G401 (cell line): ENCODE measurements around the gene ABLIM2. TPM values are rescaled to one million over a fixed set of nuclear protein-coding genes. Genes with fewer than 3 reads are reported as not detected.

Source experiments
- DNase-seq: peaks from one replicate; pipeline ENCODE4 v3.0.0-alpha.2; 2015; ENCODE audit warnings: low spot score
- in situ Hi-C: cut with HindIII; loops from 2 replicates; pipeline ENCODE4 v1.10.0; 2016; ENCODE audit warnings: low sequenced_read_pairs, mixed read lengths
- total RNA-seq: library from RNA; depleted of rRNA; stranded (reverse); fragments of >200 nt; shearing (Covaris generic); gene quantifications from 2 replicates; pipeline ENCODE4 v1.2.3, GENCODE V29; 2014

ABLIM2 gene
- total RNA-seq, 1 experiment from 2014 or later = 1.3 TPM

GRCh38 chr4:7985072-7985471 lies 173.5 kb downstream of the ABLIM2 start:
- no peak for DNase-seq
- in situ Hi-C loops = no loop called here

DNA sequence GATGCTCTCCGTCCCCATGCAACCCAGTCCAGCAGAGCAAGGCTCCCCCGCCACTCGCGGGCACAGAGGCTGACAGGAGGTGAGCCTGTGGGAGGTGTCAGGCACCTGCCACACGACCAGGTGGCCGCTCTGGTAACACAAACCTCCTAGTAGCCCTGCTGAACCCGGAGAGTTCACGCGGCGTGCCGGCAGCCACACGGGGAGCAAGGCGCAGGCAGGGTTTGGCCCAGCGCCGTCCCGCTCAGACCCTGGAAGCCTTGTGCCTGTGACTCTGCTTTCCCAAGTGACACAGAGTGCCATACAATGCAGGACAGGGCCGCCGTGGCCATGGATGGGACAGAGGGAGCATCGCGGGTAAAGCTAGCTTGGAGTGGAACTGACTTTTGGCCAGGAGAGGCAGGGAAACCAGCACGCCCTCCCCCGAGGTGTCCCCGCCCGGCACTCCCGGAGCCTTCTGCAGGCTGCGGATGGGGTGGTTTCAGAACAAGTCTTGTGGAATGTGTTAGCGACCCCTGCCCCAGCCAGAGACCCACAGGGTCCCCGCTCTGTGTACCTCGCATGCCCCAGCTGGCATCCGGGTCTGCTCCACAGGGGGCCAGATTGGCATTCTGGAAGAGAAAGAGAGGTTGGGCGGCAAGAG lies 174.2 kb downstream of the ABLIM2 start:
- peak; percentile 62 for DNase-seq
- in situ Hi-C loops = no loop called here

DNA sequence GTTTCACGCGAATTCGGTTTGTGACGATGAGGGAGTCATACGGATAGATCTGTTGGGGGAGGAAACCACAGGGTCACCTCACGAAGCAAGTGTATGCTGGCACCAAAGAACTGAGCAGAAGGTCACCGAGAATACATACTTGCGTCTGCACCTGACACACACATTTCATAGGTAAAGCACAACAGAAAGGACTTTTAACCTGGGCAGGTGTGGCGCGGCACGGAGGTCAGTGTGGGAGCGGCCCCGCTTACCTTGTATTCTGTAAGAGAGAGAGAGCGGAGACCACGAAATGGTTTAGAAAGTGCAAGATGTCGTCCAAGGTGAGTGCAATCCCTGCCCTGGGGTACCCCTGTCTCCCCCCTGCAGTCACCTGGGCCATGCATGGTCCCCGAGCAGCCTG lies 175.3 kb downstream of the ABLIM2 start:
- DNase-seq = no peak
- in situ Hi-C loops = no loop called here

- no peak for DNase-seq
- in situ Hi-C loops = no loop called here
Observed at GRCh38 chr4:7981738-7982394, 176.7 kb downstream of the ABLIM2 start.

DNA sequence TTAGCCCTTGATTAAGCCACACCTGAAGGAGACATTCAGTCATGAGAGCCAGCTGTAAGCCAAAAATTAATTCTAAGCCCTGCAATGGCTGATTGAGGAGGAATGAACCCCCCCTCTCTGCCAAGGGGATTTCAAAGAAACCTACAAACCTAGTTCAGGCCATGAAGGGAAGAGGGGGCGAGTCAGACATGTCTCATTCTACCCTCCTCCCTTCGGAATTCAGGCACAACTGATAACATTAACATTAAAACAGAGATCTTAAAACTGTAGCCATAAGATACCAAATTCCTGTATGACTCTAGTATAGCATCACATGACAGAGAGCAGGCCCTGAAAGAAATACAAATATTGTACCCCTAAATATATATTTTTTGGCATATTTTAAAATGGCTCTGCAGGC lies 178.6 kb downstream of the ABLIM2 start:
- in situ Hi-C loops = no loop called here

DNA sequence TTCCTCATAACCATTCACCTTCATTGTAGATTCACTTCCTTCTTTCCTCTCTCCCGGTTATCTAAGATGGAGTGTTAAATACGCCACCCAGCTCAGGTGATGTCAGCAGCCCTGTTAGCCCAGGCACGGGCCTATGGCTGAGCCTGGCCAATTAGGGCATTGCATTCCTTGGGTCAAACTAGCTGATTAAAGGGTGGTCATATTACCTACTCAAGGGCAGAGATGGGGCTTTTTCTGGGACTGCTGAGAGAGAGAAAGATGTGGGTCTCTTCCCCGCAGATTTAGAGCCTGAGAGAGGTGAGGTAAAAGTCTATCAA lies 179.0 kb downstream of the ABLIM2 start:
- no peak for DNase-seq
- in situ Hi-C loops = no loop called here

More for the DNA sequence above, 178.6 kb downstream of the ABLIM2 start:
- no peak for DNase-seq

GRCh38 chr4:7978907-7979651 lies 179.5 kb downstream of the ABLIM2 start:
- in situ Hi-C loops = no loop called here
- no peak for DNase-seq

DNA sequence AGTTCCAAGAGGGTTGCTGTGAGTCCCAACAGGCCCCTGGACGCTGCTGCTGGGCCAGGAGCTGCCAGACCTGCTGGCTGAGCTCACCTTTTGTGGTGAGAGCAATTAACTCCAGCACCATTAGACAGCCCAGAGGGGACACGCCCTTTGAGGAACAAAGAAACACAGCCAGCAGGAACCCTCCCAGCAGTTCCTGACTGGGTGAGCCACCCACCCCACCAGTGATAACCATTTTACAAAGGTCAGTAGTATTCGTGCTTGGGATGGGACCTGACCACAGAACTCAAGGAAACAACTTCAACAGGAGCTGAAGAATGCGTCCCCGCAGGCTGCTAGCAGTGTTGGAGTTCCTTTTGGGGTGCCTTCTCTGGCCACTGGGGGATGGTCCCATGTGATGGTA lies 180.1 kb downstream of the ABLIM2 start:
- in situ Hi-C loops = no loop called here
- no peak for DNase-seq

- in situ Hi-C loops = no loop called here
- no peak for DNase-seq
Observed at GRCh38 chr4:7976634-7977033, 182.0 kb downstream of the ABLIM2 start.

GRCh38 chr4:7976025-7976424 lies 182.6 kb downstream of the ABLIM2 start:
- no peak for DNase-seq
- in situ Hi-C loops = no loop called here

- no peak for DNase-seq
- in situ Hi-C loops = no loop called here
Observed at GRCh38 chr4:7974425-7974824, 184.2 kb downstream of the ABLIM2 start.

- in situ Hi-C loops = no loop called here
Observed at GRCh38 chr4:7973545-7973981, 185.1 kb downstream of the ABLIM2 start.

GRCh38 chr4:7971881-7972500 lies 186.6 kb downstream of the ABLIM2 start:
- in situ Hi-C loops = no loop called here
- DNase-seq = no peak

More at GRCh38 chr4:7973545-7973981, 185.1 kb downstream of the ABLIM2 start:
- DNase-seq = no peak

GRCh38 chr4:7971159-7971631 lies 187.4 kb downstream of the ABLIM2 start:
- in situ Hi-C loops = no loop called here
- DNase-seq = no peak

DNA sequence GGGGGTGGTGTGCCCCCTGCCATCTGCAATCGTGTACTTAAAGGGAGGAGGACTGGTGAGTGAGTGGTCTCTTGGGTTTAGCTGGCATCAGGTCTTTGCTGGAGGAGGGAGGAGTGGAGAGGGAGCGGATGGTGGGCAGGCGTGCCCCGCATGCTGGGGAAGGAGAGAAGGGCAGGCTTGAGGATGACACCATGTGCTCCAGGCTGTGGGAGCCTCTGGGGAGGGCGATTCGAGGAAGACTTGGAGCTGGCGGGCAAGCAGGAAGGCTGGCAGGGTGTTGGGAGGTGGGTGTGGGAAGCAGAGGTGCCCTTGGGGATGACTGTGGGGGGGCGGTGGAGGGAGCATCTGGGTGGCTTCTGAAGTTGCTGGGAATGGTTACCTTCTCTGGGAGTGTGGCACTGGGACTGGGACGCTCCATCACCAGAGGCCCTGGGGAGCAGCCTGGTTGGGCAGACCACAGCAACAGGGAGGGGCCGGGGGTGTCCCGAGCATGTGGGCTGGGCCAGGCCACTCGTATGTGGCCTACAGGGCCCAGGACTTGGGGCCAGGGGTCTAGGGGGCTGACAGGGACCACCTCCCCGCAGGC lies 188.2 kb downstream of the ABLIM2 start:
- in situ Hi-C loops = no loop called here
- DNase-seq = no peak

DNA sequence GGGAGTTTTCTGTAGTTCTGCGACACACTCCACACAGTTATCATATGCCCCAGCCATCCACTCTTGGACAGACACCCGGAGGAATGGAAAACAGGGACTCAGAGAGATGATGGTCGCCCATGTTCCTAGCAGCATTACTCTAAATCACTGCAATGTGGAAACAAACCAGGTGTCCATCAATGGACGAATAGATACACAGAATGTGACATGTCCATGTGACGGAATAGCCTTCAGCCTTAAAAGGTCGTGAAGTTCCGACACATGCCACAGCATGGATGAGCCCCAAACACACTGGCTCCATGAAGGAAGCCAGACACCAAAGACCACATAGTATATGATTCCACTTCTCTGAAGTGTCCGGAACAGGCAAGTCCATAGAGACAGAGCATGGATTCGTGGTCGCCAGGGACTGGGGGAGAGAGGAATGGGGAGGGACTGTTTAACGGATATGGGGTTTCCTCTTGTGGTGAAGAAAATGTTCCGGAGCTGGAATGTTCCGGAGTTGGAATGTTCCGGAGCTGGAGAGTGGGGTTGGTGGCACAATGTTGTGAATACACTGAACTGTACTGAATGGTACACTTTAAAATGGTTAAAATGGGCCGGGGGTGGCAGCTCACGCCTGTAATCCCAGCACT lies 190.2 kb downstream of the ABLIM2 start:
- no peak for DNase-seq
- in situ Hi-C loops = no loop called here

DNA sequence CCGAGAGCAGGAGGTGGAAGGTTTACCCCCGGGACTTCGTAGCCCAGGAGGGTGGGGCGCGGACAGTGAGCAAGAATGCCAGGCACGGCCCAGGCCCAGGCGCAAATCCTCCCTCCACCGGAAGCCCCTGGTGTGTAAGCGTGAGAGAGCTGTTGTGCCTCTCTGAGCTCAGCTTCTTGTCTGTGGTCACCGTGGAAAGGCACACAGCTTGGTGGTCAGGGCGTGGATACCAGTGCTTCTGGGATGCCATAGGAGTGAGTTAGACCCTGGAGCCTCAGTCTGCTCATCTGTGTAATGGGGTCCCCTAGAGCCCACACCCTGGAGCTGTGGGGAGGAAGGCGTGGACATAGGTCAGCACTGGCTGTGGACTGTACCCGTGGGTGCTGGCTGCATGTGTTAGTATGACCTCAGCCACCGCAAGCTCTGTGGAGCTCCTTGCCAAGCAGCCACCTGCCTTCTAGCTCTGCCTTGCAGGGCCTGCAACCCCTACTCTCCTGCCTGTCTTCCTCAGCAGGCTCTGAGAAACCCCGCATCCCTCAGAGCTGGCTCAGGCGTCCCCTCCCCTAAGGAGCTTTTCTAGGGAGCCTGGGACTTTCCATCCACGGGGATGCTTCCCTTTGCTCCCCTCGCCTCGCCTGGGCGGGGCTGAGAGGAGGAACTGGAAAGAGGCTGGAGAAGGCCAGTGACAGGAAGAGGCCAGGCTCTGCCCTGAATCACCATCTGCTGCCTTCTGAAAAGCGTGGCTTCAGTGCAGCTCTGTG lies 190.9 kb downstream of the ABLIM2 start:
- in situ Hi-C loops = no loop called here
- peak; percentile 94 for DNase-seq

DNA sequence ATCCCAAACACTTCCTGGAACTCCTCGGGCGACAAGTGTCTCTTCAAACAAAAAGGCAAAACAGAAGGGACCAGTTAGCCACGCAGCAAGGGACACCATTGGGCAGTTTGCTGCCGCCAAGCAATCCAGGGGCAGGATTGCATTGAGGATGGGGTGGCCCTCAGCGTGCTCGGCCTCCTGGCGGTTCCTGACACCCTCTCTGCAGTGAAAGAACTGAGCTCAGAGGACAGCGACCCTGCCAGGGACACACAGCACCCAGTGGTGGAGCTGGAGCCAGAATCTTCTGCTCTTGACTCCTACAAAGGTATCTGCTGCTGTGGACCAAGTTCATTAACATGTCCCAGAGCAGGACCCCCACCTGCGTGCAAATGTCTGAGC lies 191.6 kb downstream of the ABLIM2 start:
- DNase-seq = no peak
- in situ Hi-C loops = no loop called here
